Stomach (tissue), 4 donors: ENCODE results near the gene MBD2.

ENCODE experiments used
- EP300 ChIP-seq: sonication (generic); formaldehyde crosslinking; IDR thresholded peaks from one replicate; pipeline ENCODE4 v1.6.1; 2017; ENCODE audit warnings: antibody characterized with exemption
- POLR2A ChIP-seq, 4 donors: fragments of 450-650 bp; IDR thresholded peaks; one replicate each; pipeline ENCODE4 v1.6.1; 2016; ENCODE audit warnings: antibody characterized with exemption in 4 of 4, control low read depth in 2 of 4, mild to moderate bottlenecking in 1 of 4, moderate library complexity in 1 of 4
- POLR2AphosphoS5 ChIP-seq, 3 donors: sonication (generic); formaldehyde crosslinking; IDR thresholded peaks; one replicate each; pipeline ENCODE4 v1.6.1; 2016; ENCODE audit warnings: antibody characterized with exemption in 3 of 3
- TF ChIP-seq, protein P1 (sequence below), 7 experiments: fragments of 450-650 bp in 4 of 7; fragments of 200-600 bp in 3 of 7; sonication (generic) in 3 of 7; IDR thresholded peaks; one replicate each; pipeline ENCODE4 v1.5.1; 2016 to 2019; ENCODE audit warnings: antibody characterized with exemption in 7 of 7, control low read depth in 2 of 7, mild to moderate bottlenecking in 1 of 7

DNA sequence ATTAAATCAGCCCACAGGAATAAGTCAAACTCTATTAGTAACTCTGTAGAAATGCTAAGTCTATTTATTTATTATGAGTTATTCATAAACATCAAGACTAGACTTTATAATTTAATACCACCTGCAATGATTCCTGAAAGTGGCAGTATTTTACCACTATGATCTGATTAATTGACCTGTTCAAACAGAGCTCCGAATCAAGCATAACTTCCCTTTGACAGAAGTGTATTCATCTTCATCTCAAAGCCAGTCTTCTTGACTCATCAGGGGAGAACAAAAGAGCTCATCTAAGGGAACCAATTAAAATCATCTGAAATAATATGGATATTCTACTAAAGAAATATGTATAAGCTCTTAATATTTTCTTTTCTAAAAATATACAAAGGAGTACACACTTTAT lies 122.3 kb downstream of the MBD2 start:
- TF ChIP-seq POLR2A (IDR thresholded peaks at IDR 0.05) = no peak
- TF ChIP-seq, protein P1, sequence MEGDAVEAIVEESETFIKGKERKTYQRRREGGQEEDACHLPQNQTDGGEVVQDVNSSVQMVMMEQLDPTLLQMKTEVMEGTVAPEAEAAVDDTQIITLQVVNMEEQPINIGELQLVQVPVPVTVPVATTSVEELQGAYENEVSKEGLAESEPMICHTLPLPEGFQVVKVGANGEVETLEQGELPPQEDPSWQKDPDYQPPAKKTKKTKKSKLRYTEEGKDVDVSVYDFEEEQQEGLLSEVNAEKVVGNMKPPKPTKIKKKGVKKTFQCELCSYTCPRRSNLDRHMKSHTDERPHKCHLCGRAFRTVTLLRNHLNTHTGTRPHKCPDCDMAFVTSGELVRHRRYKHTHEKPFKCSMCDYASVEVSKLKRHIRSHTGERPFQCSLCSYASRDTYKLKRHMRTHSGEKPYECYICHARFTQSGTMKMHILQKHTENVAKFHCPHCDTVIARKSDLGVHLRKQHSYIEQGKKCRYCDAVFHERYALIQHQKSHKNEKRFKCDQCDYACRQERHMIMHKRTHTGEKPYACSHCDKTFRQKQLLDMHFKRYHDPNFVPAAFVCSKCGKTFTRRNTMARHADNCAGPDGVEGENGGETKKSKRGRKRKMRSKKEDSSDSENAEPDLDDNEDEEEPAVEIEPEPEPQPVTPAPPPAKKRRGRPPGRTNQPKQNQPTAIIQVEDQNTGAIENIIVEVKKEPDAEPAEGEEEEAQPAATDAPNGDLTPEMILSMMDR (IDR thresholded peaks at IDR 0.05) = no peak
- no peak for TF ChIP-seq EP300
- no peak for TF ChIP-seq POLR2AphosphoS5 (IDR thresholded peaks at IDR 0.05)
